Measurements from ENCODE around the gene TMEM25. TPM values are rescaled to one million over a fixed set of nuclear protein-coding genes. Genes with fewer than 3 reads are reported as not detected.

TMEM25 gene
- total and polyA plus RNA-seq, 2 of the 13 experiments (the other 11 are each of a cell fraction or from before 2014, with no cell fraction given) = 7.5 to 17.2 TPM

- TF ChIP-seq, protein P1, sequence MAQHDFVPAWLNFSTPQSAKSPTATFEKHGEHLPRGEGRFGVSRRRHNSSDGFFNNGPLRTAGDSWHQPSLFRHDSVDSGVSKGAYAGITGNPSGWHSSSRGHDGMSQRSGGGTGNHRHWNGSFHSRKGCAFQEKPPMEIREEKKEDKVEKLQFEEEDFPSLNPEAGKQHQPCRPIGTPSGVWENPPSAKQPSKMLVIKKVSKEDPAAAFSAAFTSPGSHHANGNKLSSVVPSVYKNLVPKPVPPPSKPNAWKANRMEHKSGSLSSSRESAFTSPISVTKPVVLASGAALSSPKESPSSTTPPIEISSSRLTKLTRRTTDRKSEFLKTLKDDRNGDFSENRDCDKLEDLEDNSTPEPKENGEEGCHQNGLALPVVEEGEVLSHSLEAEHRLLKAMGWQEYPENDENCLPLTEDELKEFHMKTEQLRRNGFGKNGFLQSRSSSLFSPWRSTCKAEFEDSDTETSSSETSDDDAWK (CRISPR knock-in tag; IDR thresholded peaks at IDR 0.05) = no peak
- TF ChIP-seq CEBPB (IDR thresholded peaks at IDR 0.05; ENCODE audit: borderline replicate concordance, low read depth, low read length) (no peak), ZC3H13 (CRISPR knock-in tag; IDR thresholded peaks at IDR 0.05) (0 out of 2 replicates have a peak, but pooled peaks have one; percentile 56), ELF1 (CRISPR knock-in tag; IDR thresholded peaks at IDR 0.05) (no peak; the same call in 1 of the 2 replicates), ZBTB8A (CRISPR knock-in tag; IDR thresholded peaks at IDR 0.05; ENCODE audit: borderline replicate concordance, low read depth) (no peak), ZNF143 (CRISPR knock-in tag; IDR thresholded peaks at IDR 0.05) (no peak), JARID2 (CRISPR knock-in tag; IDR thresholded peaks at IDR 0.05; ENCODE audit: insufficient replicate concordance) (no peak), CENPT (CRISPR knock-in tag; IDR thresholded peaks at IDR 0.05; ENCODE audit: low read depth) (no peak; the same call in 1 of the 2 replicates), MAF1 (CRISPR knock-in tag; IDR thresholded peaks at IDR 0.05; ENCODE audit: borderline replicate concordance) (no peak), ZNF704 (CRISPR knock-in tag; IDR thresholded peaks at IDR 0.05; ENCODE audit: borderline replicate concordance) (peak; percentile 11; the same call in 1 of the 2 replicates), ZNF564 (CRISPR knock-in tag; IDR thresholded peaks at IDR 0.05) (peak; percentile 74), HNF1A (IDR thresholded peaks at IDR 0.05; ENCODE audit: low read depth) (no peak), HNF1A (CRISPR knock-in tag; IDR thresholded peaks at IDR 0.05; ENCODE audit: borderline replicate concordance) (0 out of 2 replicates have a peak, but pooled peaks have one; percentile 45), SOX6 (IDR thresholded peaks at IDR 0.05) (no peak), SOX6 (CRISPR knock-in tag; IDR thresholded peaks at IDR 0.05) (peak; percentile 55; the same call in 1 of the 2 replicates), FOXA1 (IDR thresholded peaks at IDR 0.05) (no peak), FOXA1 (CRISPR knock-in tag; IDR thresholded peaks at IDR 0.05) (peak; percentile 12; the same call in 1 of the 2 replicates), ZNF878 (CRISPR knock-in tag; IDR thresholded peaks at IDR 0.05) (no peak), YEATS4 (CRISPR knock-in tag; IDR thresholded peaks at IDR 0.05; ENCODE audit: borderline replicate concordance) (peak; percentile 80), IRX3 (CRISPR knock-in tag; IDR thresholded peaks at IDR 0.05; ENCODE audit: borderline replicate concordance, low read depth) (peak; percentile 59; the same call in 1 of the 2 replicates)
- TF ChIP-seq, protein P2, sequence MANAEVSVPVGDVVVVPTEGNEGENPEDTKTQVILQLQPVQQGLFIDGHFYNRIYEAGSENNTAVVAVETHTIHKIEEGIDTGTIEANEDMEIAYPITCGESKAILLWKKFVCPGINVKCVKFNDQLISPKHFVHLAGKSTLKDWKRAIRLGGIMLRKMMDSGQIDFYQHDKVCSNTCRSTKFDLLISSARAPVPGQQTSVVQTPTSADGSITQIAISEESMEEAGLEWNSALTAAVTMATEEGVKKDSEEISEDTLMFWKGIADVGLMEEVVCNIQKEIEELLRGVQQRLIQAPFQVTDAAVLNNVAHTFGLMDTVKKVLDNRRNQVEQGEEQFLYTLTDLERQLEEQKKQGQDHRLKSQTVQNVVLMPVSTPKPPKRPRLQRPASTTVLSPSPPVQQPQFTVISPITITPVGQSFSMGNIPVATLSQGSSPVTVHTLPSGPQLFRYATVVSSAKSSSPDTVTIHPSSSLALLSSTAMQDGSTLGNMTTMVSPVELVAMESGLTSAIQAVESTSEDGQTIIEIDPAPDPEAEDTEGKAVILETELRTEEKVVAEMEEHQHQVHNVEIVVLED (CRISPR knock-in tag; IDR thresholded peaks at IDR 0.05; ENCODE audit: borderline replicate concordance) = peak; percentile 76
These were observed at the start of gene TMEM25 (continued) for GRCh38 chr11:118530683-118531596.

Measured in HepG2 (cell line).